NCI-H2196 (cell line): ENCODE data around the gene EGFR.

Experiments used
- DNase-seq: peaks from one replicate; lab custom pipeline; 2025; ENCODE audit not compliant: unreplicated experiment; lab: John Stamatoyannopoulos, UW

The EGFR gene

DNA sequence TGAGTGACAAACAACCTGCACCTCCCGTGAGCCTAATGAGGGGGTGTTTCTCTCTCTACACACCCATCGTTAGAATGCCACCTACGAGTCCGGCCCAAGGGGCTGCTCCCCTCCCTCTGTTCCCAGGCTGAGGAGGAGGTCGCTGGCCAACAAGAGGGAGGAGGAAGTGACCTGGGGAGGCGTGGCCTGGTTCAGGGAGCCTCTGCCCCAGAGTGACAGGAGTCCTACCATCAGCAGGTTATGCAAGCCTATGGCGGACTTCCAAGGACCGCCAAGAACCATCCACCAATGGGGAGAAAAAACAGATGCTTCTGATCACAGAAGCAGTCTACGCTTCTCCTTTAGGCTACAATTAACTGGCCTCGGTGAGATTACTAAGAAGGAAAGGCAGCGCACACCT lies 12.3 kb upstream of the EGFR start:
- no peak for DNase-seq

DNA sequence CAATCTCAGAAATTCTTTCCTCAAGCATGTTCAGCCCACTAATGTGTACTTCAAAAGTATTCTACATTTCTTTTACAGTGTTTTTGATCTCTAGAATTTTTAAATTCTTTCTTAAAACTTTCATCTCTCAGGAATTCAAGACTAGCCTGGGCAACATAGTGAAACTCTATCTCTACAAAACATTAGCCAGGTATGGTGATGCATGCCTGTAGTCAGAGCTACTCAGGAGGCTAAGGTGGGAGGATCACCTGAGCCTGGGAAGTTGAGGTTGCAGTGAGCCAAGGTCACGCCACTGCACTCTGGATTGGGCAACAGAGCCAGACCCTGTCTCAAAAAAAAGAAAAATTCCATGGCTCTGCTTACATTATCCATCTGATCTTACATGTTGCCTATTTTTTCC lies 5.0 kb upstream of the EGFR start:
- no peak for DNase-seq

DNA sequence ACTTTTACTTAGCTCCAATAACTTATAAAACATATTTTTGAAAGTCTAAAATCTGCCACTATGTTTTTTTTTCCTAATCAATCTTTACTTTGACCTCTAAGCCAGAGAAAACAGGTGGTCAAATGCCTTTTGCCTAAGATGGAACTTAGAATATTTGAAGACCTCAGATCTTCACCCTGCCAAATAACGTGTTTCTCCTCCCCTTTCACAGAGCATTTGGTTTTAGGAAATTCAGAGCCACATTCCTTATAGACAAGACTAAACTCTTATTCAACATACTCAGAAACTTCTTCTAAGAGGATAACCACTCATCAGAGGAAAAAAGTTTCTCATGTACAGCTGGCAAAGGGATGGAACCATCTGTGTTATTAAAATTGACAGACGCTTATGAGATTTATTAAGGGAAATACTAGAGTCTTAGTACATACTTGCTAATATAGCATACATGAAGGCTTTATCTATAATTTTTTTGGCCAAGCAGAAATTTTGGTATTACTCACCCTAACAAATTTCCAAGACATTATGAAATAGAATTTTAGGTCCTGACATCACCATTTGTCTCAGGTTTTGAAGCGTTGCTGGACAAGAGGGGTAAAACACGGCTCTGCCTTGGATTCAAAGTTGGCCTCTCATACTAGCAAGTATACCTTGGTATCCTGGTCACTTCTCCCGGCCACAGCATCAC lies 2.6 kb upstream of the EGFR start:
- no peak for DNase-seq

DNA sequence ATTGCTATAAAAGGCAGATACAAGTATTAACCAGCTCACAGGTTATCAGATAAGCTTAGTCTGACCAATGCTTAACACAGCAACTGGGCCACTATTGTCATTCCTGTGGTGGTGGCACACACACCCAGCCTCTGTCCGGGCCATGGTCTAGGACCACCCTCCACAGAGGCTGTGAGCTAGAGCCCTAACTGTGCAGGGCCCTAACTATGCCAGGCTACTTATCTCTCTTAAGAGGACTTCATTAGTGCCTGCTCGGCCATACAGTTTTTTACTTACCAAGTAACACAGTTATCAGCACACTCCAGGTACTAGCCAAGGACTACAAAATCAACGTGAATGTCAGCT lies 2.1 kb upstream of the EGFR start:
- DNase-seq, result no peak

DNA sequence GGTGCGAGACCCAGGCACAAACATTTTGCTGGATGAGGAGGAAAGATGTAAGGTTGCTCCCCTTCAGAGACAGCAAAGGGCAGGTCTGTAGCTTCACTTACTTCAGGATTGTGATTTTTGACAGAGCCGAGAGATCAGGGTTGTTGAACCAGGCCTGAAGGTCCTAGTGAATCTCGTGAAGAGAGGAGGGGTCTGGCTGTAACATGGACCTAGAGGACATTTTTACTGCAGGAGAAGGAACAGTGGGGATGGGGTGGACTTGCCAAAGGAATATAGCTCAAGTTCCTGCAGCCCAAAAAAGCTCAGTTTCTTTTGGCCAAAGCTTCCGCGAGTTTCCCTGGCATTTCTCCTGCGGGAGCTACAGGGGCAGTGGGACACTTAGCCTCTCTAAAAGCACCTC lies 976 bp upstream of the EGFR start:
- DNase-seq, result no peak

DNA sequence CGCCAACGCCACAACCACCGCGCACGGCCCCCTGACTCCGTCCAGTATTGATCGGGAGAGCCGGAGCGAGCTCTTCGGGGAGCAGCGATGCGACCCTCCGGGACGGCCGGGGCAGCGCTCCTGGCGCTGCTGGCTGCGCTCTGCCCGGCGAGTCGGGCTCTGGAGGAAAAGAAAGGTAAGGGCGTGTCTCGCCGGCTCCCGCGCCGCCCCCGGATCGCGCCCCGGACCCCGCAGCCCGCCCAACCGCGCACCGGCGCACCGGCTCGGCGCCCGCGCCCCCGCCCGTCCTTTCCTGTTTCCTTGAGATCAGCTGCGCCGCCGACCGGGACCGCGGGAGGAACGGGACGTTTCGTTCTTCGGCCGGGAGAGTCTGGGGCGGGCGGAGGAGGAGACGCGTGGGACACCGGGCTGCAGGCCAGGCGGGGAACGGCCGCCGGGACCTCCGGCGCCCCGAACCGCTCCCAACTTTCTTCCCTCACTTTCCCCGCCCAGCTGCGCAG lies 424 bp downstream of the EGFR start:
- no peak for DNase-seq

DNA sequence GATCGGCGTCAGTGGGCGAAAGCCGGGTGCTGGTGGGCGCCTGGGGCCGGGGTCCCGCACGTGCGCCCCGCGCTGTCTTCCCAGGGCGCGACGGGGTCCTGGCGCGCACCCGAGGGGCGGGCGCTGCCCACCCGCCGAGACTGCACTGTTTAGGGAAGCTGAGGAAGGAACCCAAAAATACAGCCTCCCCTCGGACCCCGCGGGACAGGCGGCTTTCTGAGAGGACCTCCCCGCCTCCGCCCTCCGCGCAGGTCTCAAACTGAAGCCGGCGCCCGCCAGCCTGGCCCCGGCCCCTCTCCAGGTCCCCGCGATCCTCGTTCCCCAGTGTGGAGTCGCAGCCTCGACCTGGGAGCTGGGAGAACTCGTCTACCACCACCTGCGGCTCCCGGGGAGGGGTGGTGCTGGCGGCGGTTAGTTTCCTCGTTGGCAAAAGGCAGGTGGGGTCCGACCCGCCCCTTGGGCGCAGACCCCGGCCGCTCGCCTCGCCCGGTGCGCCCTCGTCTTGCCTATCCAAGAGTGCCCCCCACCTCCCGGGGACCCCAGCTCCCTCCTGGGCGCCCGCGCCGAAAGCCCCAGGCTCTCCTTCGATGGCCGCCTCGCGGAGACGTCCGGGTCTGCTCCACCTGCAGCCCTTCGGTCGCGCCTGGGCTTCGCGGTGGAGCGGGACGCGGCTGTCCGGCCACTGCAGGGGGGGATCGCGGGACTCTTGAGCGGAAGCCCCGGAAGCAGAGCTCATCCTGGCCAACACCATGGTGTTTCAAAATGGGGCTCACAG lies 1.1 kb downstream of the EGFR start:
- no peak for DNase-seq

DNA sequence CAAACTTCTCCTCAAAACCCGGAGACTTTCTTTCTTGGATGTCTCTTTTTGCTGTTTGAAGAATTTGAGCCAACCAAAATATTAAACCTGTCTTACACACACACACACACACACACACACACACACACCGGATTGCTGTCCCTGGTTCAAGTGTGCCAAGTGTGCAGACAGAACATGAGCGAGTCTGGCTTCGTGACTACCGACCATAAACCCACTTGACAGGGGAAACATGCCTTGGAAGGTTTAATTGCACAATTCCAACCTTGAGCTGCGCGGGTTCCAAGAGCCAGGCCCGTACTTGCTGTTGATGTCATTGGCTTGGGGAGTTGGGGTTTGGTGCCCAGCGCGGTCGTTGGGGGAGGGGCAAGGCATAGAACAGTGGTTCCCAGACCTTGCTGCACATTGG lies 1.7 kb downstream of the EGFR start:
- DNase-seq, result no peak

DNA sequence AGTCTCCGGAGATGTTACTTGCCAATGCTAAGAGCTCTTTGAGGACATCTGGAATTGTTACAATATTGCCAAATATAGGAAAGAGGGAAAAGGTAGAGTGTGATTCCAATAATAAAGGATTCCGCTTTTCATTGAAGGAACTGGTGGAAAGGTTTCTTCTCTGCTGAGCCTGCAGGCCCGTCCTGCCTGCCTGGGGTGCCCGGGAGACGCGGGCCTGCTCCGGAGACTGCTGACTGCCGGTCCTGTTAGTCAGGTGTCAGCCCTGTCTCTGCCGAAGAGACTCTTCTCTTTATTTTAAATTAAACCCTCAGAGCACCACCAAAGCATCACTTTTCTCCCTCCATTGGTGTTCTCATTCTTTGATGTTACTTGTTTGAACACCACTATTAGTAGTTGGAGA lies 2.2 kb downstream of the EGFR start:
- no peak for DNase-seq

DNA sequence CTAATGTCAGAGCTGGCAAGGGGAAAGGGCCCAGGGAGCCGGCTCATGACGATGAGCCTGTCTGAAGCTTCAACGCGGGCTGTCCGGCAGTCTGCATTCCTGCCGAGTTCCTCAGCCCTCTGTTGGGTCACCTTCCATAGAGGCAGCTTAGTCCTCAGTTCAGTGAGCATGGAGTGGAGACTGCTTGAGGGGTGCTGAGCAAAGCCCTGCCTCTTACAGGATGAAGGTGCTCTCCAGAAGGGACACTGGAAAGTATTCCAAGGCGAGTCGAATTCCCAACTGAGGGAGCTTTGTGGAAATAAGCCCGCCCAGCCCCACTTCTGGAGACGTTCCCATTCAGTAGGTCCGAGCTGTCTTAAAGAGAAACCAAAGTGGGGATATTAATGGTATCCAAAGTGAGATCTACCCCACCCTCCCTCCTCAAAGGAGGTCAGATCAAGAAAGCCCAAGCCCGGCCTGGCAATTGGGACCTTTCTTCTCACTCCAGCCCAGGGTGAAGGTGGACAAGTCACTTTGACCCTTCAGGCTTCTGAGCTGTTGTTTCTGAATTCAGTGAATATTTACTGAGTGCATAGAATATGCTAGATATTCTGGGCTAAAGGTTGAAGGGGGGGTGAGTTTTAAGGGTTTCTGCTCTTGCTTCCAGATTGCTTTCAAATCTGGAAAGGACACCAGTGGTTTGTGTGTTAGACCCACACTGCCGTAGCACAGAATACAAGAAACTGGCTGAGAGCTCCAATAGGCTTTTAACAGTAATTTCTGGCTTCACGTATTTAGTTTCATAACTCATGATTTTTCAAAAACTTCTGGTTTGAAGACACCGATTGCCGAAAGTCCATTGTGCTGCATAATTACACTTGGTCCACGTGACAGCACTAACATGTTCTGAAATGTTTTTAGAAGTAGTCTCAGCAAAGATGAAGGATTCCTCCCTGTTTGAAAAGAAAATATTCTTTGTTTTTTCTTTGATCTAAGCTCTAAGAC lies 3.5 kb downstream of the EGFR start:
- DNase-seq, result no peak

DNA sequence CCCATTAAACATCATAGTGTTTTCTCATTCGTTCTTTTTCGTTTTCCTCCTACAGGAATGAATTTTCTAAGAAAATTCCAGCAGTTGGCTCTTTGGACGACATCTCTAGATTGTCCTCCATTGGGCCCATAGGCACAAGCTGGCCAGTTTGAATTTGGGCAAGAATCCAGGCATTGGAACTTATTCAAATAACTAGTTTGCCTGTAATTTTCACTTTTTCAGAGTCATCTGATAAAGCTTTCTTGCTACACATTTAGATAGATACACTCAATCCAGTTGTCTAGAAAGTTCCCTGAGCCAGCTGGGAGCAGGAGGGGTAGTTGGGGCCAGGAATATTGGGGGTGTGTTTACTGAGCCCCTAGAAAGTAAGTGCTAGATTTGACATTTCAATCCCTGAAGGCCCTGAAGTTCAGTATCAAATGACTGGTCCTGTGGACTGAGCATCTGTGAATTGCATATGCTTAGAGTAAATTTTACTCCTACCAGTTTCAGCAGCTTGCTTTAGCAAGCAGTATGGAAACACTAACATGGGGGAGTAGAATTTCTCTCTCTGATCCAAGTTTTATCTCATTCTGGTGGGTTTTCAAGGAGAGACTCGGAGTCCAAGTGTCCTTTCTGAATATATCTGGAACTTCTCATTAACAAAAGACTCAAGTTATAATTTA lies 5.2 kb downstream of the EGFR start:
- DNase-seq, result no peak

DNA sequence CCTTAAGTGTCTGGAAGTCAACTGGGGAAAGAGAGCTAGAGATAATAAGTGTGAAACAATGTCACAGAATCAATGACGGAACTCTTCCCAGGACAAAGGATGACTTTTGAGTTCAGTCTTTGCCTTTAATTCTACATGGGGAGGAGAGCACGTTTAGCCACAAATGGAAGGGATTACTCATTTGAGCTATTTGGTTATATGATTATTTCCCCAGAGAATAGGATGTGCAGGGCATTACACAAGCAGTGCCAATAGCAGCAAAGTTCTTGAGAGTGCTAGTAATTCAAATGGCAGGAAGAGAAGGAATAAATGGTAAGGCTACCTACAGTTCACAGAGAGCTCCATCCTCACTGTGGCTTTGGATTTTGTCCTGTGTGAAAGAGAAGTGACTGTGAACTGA lies 6.0 kb downstream of the EGFR start:
- DNase-seq, result no peak

DNA sequence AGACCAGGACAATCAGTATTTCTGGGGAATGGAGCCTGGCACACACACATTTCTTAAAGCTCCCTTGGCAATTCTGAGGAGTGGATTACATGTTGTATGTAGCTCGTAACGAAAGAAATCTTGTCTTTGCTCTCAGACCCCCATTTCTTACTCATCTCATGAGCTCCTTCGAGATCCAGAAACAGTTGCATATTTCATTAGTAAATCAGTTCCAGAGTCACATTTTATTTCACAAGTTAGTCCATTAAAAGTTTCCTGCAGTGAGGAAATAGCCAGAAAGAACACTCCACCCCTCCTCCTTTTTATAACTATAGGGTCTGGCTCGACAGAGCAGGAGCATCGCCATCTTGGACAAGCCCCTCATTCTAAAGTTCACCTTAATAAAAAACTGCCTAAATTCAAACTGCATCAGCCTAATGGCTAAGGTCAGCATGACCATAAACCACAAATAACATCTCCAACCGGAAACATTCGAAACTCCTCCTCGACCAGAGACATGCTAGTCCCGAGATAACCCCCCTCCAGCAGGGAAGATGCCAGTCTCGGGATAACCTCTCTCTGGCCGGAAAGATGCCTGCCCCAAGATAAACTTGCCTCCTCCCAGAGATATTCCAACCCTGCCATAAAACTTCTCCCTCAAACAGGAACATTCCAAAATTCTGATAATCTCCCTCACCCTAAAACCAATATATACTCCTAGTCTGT lies 7.4 kb downstream of the EGFR start:
- DNase-seq, result no peak

DNA sequence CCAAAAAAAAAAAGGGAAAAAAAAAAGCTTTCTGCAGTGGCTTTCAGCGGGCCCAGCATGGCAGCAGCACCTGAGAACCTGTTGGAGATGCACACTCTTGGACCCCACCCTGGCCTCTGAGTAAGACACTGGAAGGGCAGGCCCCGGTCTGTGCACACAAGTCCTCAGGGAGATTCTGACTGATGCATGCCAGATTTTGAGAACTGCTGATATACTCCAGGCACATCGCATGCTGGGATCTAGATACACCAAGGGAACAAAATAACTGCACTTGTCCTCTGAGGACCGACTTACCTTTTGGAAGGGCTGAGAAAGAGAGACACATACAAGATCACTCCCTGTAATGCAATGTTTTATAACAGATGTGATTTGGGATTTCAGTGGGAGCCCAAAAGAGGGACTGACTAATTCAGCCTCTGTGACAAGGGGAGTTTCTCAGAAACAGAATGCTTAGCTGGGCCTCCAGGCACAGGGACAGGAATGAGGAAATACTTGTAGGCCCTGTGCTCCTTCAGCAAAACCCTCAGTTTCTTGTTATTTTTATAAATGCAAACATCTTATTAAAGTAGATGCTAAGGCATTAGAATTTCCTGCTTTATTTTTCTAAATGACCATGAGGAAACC lies 8.2 kb downstream of the EGFR start:
- no peak for DNase-seq

DNA sequence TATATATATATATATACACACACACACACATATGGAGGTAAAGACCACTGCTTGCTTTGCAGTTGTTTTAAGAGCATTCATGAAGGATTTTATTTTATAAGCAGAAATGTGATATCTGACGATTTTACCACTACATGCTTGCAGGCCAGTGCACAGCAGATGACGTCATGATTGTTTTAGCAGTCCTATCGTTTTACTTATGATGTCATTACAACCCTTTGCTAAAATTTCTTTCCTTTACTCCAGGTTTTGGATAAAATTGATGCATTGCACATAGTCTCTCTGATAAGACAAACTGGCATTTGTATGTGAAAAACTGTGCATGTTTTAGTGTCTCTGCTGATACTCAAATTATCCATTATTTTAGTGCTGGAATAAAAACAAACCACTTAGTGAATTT lies 9.2 kb downstream of the EGFR start:
- no peak for DNase-seq

DNA sequence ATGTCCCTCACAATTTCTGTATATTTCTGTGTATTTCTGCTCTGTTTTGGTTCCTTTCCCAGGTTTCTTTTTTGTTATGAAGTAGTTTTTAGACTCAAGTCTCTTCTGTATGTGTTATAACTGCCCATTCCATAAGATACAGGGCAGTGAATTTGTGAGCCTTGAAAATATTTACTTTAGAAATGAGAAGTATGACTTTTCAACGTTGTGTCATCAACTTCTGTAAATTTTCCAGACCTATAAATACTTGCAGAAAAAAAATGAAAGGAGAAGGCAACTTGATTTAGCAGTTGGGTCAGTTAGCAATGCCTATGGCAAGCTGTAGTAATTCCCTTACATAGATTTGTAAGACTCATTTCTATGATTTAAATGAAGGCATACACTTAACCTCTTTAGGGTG lies 11.5 kb downstream of the EGFR start:
- DNase-seq, result no peak

DNA sequence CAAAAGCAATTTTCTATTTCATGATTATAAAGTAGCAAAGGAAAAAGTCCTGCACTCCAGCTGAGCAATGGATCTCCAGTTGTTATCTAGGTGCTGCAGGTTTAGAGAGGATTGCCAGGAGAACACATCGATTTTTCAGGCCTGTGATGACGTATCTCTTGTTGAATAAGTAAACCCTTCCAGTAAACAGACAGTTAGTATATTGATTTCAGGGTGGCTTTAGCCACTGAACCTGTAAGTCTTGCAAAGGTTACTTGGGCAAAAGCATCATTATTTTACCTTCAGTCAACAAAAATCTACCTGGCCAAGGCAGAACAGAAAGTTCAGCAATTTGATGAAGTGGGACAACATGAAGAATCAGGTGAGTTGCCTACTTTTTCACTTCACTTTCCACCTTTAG lies 12.3 kb downstream of the EGFR start:
- no peak for DNase-seq

DNA sequence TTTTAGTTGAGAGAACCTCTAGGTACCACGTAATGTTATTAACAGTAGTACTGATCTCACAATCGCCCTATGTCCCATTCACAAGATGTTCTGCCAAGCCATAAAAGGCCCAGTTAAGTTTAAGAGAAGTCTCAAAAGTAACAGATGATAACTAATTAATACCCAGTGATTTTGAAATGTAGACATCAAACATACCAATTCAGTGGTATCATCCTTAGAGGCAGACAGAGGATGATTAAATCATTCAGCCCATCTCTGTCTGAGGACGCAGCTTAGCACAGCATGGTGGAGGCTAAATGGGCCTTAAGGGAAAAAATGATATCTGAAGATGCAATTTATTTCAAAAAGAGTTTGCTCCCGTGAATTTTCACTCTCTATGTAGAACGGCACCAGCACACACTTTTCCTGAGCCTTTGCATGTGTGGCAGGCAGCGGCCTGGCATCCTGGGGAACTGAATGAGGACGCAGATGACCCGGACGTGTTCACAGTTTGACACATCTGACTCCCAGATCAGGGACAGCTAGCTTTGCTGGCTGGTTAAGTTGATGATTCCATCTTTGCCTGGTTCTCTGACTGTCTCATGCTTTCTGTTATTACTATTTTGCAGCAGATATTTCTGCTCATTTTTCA lies 13.4 kb downstream of the EGFR start:
- no peak for DNase-seq

DNA sequence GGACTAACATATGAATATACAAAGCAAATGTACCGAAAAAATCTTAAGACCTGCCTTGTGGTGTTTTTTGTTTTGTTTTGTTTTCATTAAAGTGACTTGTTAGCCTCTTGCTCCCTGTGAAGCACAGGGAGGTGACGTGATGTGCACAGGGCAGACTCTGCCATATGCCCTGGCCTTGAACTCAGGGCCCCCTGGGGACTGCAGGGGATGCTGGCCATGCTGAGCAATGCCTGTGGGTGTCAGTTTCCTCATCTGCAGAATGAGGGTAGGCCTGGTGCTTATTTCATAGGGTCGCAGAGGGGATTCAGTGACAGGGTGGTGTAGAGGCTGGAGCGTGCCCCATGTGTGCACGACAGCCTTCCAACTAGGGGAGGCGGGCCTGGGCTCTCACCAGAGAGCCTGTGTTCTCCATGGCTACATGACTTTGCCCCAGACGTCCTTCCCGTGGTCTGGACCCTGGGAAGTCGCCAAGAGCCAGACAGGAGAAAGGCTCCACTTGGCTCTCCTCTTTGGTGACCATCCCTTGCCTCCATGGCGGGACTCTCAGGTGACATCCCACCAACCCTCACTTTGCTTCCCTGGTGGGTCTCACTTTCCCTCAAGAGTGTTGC lies 14.5 kb downstream of the EGFR start:
- no peak for DNase-seq
